ENCODE results near the gene MYB. TPM values are rescaled to one million over a fixed set of nuclear protein-coding genes. Genes with fewer than 3 reads are reported as not detected.

The MYB gene
- total RNA-seq, 1 experiment from 2014 or later = 6.1 TPM

DNA sequence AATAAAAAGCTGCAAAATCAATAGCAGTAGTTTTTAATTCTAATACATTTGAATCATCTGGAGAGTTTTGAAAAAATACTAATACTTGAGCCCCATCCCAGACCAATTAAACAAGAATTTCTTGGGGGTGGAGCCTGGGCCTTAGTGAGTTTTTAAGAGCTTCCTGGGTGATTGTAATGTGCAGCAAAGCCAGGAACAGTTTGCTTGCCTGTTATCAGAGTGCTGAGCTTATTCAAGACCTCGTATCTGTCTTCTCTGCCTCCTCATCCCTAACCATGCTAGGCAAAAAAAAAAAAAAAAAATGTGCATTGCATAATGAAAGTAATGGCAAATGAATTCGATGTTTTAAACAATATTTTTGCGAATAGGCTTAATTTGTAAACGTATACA is 36.4 kb upstream of the MYB start:
- peaks cover 19% of the 10 kb centered on the region for H3K4me1 Mint-ChIP-seq
- DNase-seq (ENCODE audit: low spot score) = no peak
- H3K27me3 Mint-ChIP-seq (ENCODE audit: low read depth) = no peaks in the 10 kb centered on the region; the same call in 1 of the 2 replicates
- no peak overlapping the region for H3K4me3 Mint-ChIP-seq
- ATAC-seq = no peak
- TF ChIP-seq, protein P1, sequence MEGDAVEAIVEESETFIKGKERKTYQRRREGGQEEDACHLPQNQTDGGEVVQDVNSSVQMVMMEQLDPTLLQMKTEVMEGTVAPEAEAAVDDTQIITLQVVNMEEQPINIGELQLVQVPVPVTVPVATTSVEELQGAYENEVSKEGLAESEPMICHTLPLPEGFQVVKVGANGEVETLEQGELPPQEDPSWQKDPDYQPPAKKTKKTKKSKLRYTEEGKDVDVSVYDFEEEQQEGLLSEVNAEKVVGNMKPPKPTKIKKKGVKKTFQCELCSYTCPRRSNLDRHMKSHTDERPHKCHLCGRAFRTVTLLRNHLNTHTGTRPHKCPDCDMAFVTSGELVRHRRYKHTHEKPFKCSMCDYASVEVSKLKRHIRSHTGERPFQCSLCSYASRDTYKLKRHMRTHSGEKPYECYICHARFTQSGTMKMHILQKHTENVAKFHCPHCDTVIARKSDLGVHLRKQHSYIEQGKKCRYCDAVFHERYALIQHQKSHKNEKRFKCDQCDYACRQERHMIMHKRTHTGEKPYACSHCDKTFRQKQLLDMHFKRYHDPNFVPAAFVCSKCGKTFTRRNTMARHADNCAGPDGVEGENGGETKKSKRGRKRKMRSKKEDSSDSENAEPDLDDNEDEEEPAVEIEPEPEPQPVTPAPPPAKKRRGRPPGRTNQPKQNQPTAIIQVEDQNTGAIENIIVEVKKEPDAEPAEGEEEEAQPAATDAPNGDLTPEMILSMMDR (IDR thresholded peaks at IDR 0.05) = no peak
- TF ChIP-seq ETV6 (CRISPR knock-in tag; IDR thresholded peaks at IDR 0.05) = no peak
- TF ChIP-seq, protein P2, sequence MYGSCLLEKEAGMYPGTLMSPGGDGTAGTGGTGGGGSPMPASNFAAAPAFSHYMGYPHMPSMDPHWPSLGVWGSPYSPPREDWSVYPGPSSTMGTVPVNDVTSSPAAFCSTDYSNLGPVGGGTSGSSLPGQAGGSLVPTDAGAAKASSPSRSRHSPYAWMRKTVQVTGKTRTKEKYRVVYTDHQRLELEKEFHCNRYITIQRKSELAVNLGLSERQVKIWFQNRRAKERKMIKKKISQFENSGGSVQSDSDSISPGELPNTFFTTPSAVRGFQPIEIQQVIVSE (CRISPR knock-in tag; IDR thresholded peaks at IDR 0.05; ENCODE audit: borderline replicate concordance) = no peak
- TF ChIP-seq, protein P3, sequence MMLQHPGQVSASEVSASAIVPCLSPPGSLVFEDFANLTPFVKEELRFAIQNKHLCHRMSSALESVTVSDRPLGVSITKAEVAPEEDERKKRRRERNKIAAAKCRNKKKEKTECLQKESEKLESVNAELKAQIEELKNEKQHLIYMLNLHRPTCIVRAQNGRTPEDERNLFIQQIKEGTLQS (CRISPR knock-in tag; conservative IDR thresholded peaks at IDR 0.05) = no peak
- TF ChIP-seq SMAD3 (CRISPR knock-in tag; IDR thresholded peaks at IDR 0.05; ENCODE audit: borderline replicate concordance) = no peak
- TF ChIP-seq, protein P4, sequence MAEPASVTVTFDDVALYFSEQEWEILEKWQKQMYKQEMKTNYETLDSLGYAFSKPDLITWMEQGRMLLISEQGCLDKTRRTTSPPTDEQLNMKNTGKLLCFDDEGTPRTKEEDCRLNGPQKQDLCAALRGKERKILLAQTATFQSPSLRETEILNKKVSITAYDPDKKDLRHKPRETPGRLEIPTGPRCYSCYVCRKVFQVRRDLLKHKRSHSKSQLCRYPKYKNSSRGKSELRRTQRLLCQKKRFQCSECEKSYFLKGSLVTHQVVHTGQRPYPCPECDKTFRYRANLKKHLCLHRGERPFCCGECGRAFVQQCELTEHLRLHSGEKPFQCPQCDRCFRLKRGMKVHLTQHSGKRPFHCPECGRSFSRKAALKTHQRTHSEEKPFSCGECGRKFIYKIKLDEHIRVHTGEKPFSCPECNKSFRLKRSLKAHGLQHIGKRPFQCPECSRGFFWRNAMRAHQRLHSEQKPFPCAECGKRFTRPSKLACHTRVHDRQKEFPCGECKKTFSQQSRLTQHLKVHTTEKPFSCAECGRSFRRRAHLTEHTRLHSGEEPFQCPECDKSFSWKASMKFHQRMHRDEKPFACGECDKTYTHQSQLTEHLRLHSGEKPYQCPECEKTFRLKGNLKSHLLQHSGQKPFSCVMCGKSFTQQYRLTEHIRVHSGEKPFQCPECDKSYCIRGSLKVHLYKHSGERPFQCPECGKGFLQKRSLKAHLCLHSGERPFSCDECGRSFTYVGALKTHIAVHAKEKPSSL (CRISPR knock-in tag; conservative IDR thresholded peaks at IDR 0.05) = no peak
- no peak for TF ChIP-seq ZNF232 (CRISPR knock-in tag; IDR thresholded peaks at IDR 0.05)
- no peak for TF ChIP-seq CREB1 (CRISPR knock-in tag; IDR thresholded peaks at IDR 0.05)
- TF ChIP-seq SMAD4 (CRISPR knock-in tag; IDR thresholded peaks at IDR 0.05) = no peak
- TF ChIP-seq NFYB (CRISPR knock-in tag; conservative IDR thresholded peaks at IDR 0.05; ENCODE audit: low read depth) = no peak
- no peak for TF ChIP-seq RELA (CRISPR knock-in tag; IDR thresholded peaks at IDR 0.05; ENCODE audit: borderline replicate concordance)
- TF ChIP-seq ZNF317 (CRISPR knock-in tag; IDR thresholded peaks at IDR 0.05; ENCODE audit: borderline replicate concordance, low read depth) = no peak
- no peak for TF ChIP-seq NR2C2 (CRISPR knock-in tag; IDR thresholded peaks at IDR 0.05)
- TF ChIP-seq ELF4 (CRISPR knock-in tag; IDR thresholded peaks at IDR 0.05; ENCODE audit: low read depth) = no peak
- TF ChIP-seq CREM (CRISPR knock-in tag; IDR thresholded peaks at IDR 0.05) = no peak
- TF ChIP-seq GRHL2 (CRISPR knock-in tag; IDR thresholded peaks at IDR 0.05; ENCODE audit: insufficient replicate concordance, severe bottlenecking) = no peak
- TF ChIP-seq ATF1 (CRISPR knock-in tag; IDR thresholded peaks at IDR 0.05) = no peak
- no peak for TF ChIP-seq TEAD4 (CRISPR knock-in tag; IDR thresholded peaks at IDR 0.05)
- no peaks in the 10 kb centered on the region for H3K36me3 Mint-ChIP-seq
- no peaks in the 10 kb centered on the region for H3K9me3 Mint-ChIP-seq
- CTCF ChIA-PET = interaction anchor here (0.6 to 2.3 kb wide), 22 partner anchors 12 to 1906 kb away, joined by 3 to 21 read pairs (median 4); no protein-coding TSS in a partner anchor
- POLR2A ChIA-PET = no interaction called here
- H3K27ac Mint-ChIP-seq = no peak overlapping the region

DNA sequence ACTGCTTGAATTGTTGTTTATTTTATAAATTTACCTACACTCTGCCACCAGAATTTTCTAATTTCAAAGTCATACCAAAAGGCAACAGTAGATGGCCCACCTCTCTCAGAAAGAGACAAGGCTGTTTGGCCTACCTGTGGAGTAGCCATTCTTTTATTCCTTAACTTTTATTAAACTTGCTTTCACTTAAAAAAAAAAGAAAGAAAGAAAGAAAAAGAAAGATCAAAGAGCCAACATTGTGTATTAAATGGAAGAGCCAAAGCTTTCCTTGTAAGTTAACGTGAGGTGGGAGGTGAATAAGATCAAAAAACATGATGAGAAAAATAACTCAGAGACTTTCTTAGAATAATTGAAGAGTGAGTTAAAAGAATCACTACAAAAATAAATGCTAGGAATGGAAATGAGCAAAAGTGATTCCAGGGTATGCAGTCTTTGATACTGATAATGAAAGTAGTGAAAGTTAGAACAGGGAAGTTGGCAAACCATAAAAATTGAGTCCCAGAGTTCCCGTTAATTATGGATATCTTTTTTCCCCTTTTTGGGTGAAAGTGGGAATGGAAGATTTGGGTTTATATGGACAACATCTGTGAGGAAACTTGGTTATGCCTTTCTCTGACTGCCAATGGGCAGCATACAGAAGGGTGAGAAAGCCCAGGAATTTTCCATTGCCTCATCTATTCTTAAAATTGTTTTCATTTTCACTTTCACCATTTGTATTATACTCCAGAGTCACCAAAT is 35.9 kb upstream of the MYB start:
- POLR2A ChIA-PET = no interaction called here
- CTCF ChIA-PET = interaction anchor here (0.7 to 2.3 kb wide), 15 partner anchors 12 to 1847 kb away, joined by 3 to 21 read pairs (median 5); no protein-coding TSS in a partner anchor
- H3K4me3 Mint-ChIP-seq = no peak overlapping the region
- H3K36me3 Mint-ChIP-seq = no peaks in the 10 kb centered on the region
- peaks cover 19% of the 10 kb centered on the region for H3K4me1 Mint-ChIP-seq
- no peaks in the 10 kb centered on the region for H3K9me3 Mint-ChIP-seq
- ATAC-seq (peak; percentile 59), DNase-seq (ENCODE audit: low spot score) (no peak)
- no peak for TF ChIP-seq PRRX2 (CRISPR knock-in tag; IDR thresholded peaks at IDR 0.05)
- TF ChIP-seq, protein P5, sequence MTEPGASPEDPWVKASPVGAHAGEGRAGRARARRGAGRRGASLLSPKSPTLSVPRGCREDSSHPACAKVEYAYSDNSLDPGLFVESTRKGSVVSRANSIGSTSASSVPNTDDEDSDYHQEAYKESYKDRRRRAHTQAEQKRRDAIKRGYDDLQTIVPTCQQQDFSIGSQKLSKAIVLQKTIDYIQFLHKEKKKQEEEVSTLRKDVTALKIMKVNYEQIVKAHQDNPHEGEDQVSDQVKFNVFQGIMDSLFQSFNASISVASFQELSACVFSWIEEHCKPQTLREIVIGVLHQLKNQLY (CRISPR knock-in tag; IDR thresholded peaks at IDR 0.05) = no peak
- no peak for TF ChIP-seq ATF1 (CRISPR knock-in tag; IDR thresholded peaks at IDR 0.05)
- TF ChIP-seq, protein P1 (IDR thresholded peaks at IDR 0.05) = peak; percentile 42; the same call in 1 of the 2 replicates
- no peak for TF ChIP-seq ZNF121 (CRISPR knock-in tag; IDR thresholded peaks at IDR 0.05)
- H3K27ac Mint-ChIP-seq = no peak overlapping the region
- H3K27me3 Mint-ChIP-seq (ENCODE audit: low read depth) = no peaks in the 10 kb centered on the region; the same call in 1 of the 2 replicates

Data from WTC11 (cell line).